RWPE1 (cell line): ENCODE measurements around the gene EYA2.

Experiments
- CTCF ChIA-PET: fragments of 350-600 bp; sonication (Branson Sonifier 250); formaldehyde crosslinking; extraction: SDS; loops from one replicate; lab custom pipeline; 2021; lab: Yijun Ruan, JAX
- POLR2A ChIA-PET: fragments of 400-600 bp; formaldehyde crosslinking; extraction: SDS; loops from one replicate; lab custom pipeline; 2020; ENCODE audit warnings: antibody characterized with exemption; ENCODE audit not compliant: low non-redundant PET; lab: Yijun Ruan, JAX
- DNase-seq: peaks from one replicate; pipeline ENCODE4 v3.0.0; 2012; ENCODE audit warnings: low spot score
- H3K27ac ChIP-seq: fragments of 450-650 bp; 2 replicates; pipeline ENCODE4 v1.5.1; 2017
- TF ChIP-seq, protein P1 (sequence below): fragments of 450-650 bp; conservative IDR thresholded peaks from 2 replicates; pipeline ENCODE4 v1.5.1; 2017; ENCODE audit warnings: low read depth, mild to moderate bottlenecking

EYA2 gene

DNA sequence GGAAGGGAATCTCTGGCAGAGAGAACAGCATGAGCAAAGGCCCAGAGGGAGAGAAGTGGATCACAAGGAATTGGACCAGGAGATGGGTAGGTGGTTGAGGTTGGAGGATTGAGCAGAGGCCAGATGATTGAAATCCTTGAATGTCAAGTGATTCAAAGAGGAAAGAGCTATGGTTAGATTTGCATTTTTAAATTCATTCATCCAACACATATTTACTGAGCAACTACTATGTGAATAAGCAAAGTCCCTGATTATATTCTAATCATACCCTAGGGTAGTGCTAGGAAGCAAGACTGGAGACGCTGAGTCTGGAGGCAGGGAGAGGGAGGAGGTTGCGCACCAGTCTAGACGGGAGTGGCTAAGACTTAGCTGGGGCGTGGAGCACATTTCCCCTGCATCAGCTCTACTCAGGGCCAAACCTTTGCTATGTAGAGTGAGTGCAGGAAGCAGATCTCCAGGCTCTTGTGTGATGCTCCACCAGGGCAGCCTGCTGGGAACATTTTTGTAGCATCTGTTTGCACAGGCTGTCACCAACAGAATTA lies 40.2 kb downstream of the EYA2 start:
- no peak overlapping the region for H3K27ac ChIP-seq
- POLR2A ChIA-PET: no interaction called here
- CTCF ChIA-PET: no interaction called here
- TF ChIP-seq, protein P1, sequence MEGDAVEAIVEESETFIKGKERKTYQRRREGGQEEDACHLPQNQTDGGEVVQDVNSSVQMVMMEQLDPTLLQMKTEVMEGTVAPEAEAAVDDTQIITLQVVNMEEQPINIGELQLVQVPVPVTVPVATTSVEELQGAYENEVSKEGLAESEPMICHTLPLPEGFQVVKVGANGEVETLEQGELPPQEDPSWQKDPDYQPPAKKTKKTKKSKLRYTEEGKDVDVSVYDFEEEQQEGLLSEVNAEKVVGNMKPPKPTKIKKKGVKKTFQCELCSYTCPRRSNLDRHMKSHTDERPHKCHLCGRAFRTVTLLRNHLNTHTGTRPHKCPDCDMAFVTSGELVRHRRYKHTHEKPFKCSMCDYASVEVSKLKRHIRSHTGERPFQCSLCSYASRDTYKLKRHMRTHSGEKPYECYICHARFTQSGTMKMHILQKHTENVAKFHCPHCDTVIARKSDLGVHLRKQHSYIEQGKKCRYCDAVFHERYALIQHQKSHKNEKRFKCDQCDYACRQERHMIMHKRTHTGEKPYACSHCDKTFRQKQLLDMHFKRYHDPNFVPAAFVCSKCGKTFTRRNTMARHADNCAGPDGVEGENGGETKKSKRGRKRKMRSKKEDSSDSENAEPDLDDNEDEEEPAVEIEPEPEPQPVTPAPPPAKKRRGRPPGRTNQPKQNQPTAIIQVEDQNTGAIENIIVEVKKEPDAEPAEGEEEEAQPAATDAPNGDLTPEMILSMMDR: no peak
- DNase-seq: no peak

DNA sequence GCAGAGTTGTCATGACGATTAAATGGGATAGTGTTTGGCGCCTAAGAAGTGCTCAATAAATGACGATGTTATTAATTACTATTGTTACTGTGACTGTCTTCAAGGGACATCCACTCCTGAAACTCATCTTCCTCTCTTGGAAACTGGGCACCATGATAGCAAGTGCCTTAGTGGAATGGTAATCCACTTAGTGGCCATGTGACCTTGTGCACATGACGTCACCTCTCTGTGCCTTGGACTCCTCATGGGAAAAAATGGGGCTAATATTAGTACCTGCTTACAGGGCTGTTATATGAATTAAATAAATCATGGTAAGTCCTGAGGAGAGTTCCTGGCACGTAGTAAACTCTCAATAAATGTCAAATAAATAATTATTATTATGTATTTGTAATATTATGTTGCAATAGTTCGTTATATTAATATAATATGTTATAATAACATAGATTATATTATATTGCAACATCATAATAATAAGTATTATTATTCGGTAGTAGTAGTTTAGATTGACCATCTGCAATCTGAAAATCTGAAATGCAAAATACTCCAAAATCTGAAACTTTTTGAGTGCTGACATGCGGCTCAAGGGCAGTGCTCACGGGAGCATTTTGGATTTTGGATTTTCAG lies 40.9 kb downstream of the EYA2 start:
- ChIA-PET POLR2A (no interaction called here), CTCF (no interaction called here)
- DNase-seq: no peak
- no peak overlapping the region for H3K27ac ChIP-seq
- TF ChIP-seq, protein P1: no peak

DNA sequence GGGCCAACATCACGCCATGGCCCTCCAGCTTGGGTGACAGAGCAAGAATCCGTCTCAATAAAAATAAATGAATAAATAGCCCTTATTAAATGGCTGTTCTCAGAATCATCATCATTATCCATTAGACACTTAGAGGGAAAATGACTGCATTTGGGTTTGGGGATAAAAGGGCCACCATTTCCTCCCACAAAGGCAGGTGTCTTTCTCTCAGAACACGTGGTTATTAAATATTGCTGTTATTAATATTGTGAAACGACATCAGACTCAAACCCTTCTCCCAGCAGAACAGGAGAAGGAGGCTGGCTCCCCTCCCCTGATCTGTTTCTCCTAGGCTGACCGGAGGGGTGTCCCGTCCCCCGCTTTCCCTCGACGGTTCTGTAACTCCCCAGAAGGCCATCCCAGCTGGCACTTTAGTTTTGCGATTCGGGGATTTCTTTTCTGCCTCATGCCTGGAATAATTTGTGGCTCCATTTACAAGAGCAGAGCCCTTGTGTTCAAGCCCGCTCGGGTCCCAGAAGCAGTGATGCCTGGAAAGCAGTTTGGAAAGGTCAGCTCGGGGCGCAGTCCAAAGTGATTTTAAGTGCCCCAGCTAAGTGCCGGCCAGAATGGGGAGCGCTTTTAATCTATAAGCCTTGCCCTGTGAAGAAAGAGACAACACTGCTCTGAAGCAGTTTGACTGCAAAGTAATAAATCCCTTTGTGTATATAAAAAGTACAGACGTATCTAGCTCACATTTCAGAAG lies 41.9 kb downstream of the EYA2 start:
- POLR2A ChIA-PET: interaction anchor here (0.5 kb wide), 1 partner anchor 445 kb away, joined by 7 read pairs; no protein-coding TSS in a partner anchor
- no peak overlapping the region for H3K27ac ChIP-seq
- DNase-seq: no peak
- TF ChIP-seq, protein P1: no peak
- CTCF ChIA-PET: interaction anchor here (0.6 to 1.5 kb wide), 3 partner anchors 8 to 527 kb away, joined by 3 to 5 read pairs (median 3); no protein-coding TSS in a partner anchor

- TF ChIP-seq, protein P1: no peak
- CTCF ChIA-PET: interaction anchor here (0.6 to 1.5 kb wide), 3 partner anchors 9 to 526 kb away, joined by 3 to 5 read pairs (median 3); no protein-coding TSS in a partner anchor
- no peak for DNase-seq
- no peak overlapping the region for H3K27ac ChIP-seq
- POLR2A ChIA-PET: interaction anchor here (0.5 kb wide), 1 partner anchor 444 kb away, joined by 7 read pairs; no protein-coding TSS in a partner anchor
These were observed 42.5 kb downstream of the EYA2 start for GRCh38 chr20:46937157-46937523.

- CTCF ChIA-PET: interaction anchor here (0.6 to 1.5 kb wide), 2 partner anchors 11 to 85 kb away, joined by 3 to 5 read pairs; no protein-coding TSS in a partner anchor
- H3K27ac ChIP-seq: no peak overlapping the region
- TF ChIP-seq, protein P1: no peak
- no peak for DNase-seq
- POLR2A ChIA-PET: no interaction called here
These were observed 43.0 kb downstream of the EYA2 start for GRCh38 chr20:46937533-46938226.

- no peak for DNase-seq
- ChIA-PET CTCF (interaction anchor here (0.6 to 1.5 kb wide), 3 partner anchors 10 to 86 kb away, joined by 3 to 5 read pairs (median 5); no protein-coding TSS in a partner anchor), POLR2A (no interaction called here)
- H3K27ac ChIP-seq: no peak overlapping the region
- TF ChIP-seq, protein P1: no peak
These were observed 43.8 kb downstream of the EYA2 start for GRCh38 chr20:46938434-46938833.
